A549 (cell line): Measurements from ENCODE around the gene ABCC4. TPM values are rescaled to one million over a fixed set of nuclear protein-coding genes. Genes with fewer than 3 reads are reported as not detected.

Experiments
- ATAC-seq, 2 experiments: fragments of 200-7000 bp in 1 of 2; fragments of >200 bp in 1 of 2; cut with Nextera tagmentation in 1 of 2; cut with Tn5 transposase in 1 of 2; 3 replicates each; pipeline versions ENCODE4 v1.8.0 to v1.9.1; 2018 to 2020; ENCODE audit warnings: mild to moderate bottlenecking in 1 of 2, moderate library complexity in 1 of 2
- CTCF ChIA-PET: fragments of 300-600 bp; sonication (Branson Sonifier 250); formaldehyde crosslinking; extraction: SDS; loops from one replicate; lab custom pipeline; 2021; ENCODE audit warnings: antibody characterized with exemption, inconsistent platforms; lab: Yijun Ruan, JAX
- POLR2A ChIA-PET: fragments of 350-600 bp; formaldehyde crosslinking; extraction: SDS; loops from one replicate; lab custom pipeline; 2021; ENCODE audit warnings: antibody characterized with exemption, inconsistent platforms; lab: Yijun Ruan, JAX
- DNase-seq, 2 experiments: peaks; one replicate each; pipeline versions ENCODE4 v3.0.0 to v3.0.0-alpha.2; 2011 to 2016; ENCODE audit warnings: low read depth in 1 of 2, low spot score in 1 of 2
- FAIRE-seq: peaks from 2 replicates; lab custom pipeline; 2011; peaks lifted over from hg19 to GRCh38; lab: Jason Lieb, UNC
- H3K27ac ChIP-seq, 2 experiments: fragments of >200 bp; sonication (Bioruptor Twin); formaldehyde crosslinking; 3 replicates each; pipeline ENCODE4 v1.5.1; 2016 to 2017
- H3K4me1 ChIP-seq: fragments of >200 bp; sonication (Bioruptor Twin); formaldehyde crosslinking; 3 replicates; pipeline ENCODE4 v1.6.1; 2016
- H3K4me2 ChIP-seq: fragments of >200 bp; sonication (Bioruptor Twin); formaldehyde crosslinking; 3 replicates; pipeline ENCODE4 v1.6.1; 2016
- H3K4me3 ChIP-seq: fragments of >200 bp; sonication (Bioruptor Twin); formaldehyde crosslinking; 3 replicates; pipeline ENCODE4 v1.5.1; 2016
- H3K9me3 ChIP-seq: fragments of >200 bp; sonication (Bioruptor Twin); formaldehyde crosslinking; 3 replicates; pipeline ENCODE4 v1.6.1; 2016
- CBX2 ChIP-seq: fragments of 200-600 bp; sonication (generic); IDR thresholded peaks from 2 replicates; pipeline ENCODE4 v1.6.1; 2016; ENCODE audit warnings: low read depth, mild to moderate bottlenecking, borderline replicate concordance
- CBX8 ChIP-seq: fragments of 200-600 bp; sonication (generic); IDR thresholded peaks from 2 replicates; pipeline ENCODE4 v1.6.1; 2016
- CEBPB ChIP-seq, 2 experiments: fragments of >200 bp in 1 of 2; sonication (Bioruptor Twin) in 1 of 2; formaldehyde crosslinking in 1 of 2; IDR thresholded peaks; 2 replicates each; pipeline ENCODE4 v1.6.1; 2012 to 2016
- CHD4 ChIP-seq: fragments of 200-600 bp; sonication (generic); IDR thresholded peaks from 2 replicates; pipeline ENCODE4 v1.6.1; 2016; ENCODE audit warnings: antibody characterized with exemption, mild to moderate bottlenecking, borderline replicate concordance
- EP300 ChIP-seq, 2 experiments: fragments of >200 bp; sonication (Bioruptor Twin); formaldehyde crosslinking; IDR thresholded peaks; 2 replicates in 1 of 2; 3 replicates in 1 of 2; pipeline ENCODE4 v1.6.1; 2016 to 2017
- FOXS1 ChIP-seq: fragments of 250-450 bp; sonication (Bioruptor Pico); IDR thresholded peaks from 2 replicates; pipeline ENCODE4 v1.5.0; 2020; ENCODE audit warnings: mild to moderate bottlenecking, moderate library complexity
- HDAC2 ChIP-seq: fragments of 200-600 bp; sonication (generic); IDR thresholded peaks from 2 replicates; pipeline ENCODE4 v1.6.1; 2016
- HOXB13 ChIP-seq: fragments of 250-450 bp; sonication (Bioruptor Pico); IDR thresholded peaks from 2 replicates; pipeline ENCODE4 v1.5.0; 2020; ENCODE audit warnings: low read depth, mild to moderate bottlenecking, moderate library complexity
- HOXB5 ChIP-seq: fragments of 250-450 bp; sonication (Bioruptor Pico); IDR thresholded peaks from 2 replicates; pipeline ENCODE4 v1.5.0; 2020; ENCODE audit warnings: mild to moderate bottlenecking, moderate library complexity
- KDM1A ChIP-seq: fragments of 200-600 bp; sonication (generic); IDR thresholded peaks from 2 replicates; pipeline ENCODE4 v1.6.1; 2016; ENCODE audit warnings: low read depth, mild to moderate bottlenecking
- MAFK ChIP-seq: fragments of 450-650 bp; IDR thresholded peaks from 2 replicates; pipeline ENCODE4 v1.6.1; 2014; ENCODE audit not compliant: partially characterized antibody
- MAZ ChIP-seq: fragments of 150-350 bp; IDR thresholded peaks from 2 replicates; pipeline ENCODE4 v1.6.1; 2014; ENCODE audit warnings: antibody characterized with exemption, low read depth, low read length, borderline replicate concordance
- MYC ChIP-seq: IDR thresholded peaks from 2 replicates; pipeline ENCODE4 v1.6.1; 2012; ENCODE audit warnings: mild to moderate bottlenecking, inconsistent platforms, low read length, improper control_type of control experiment, borderline replicate concordance
- PBX3 ChIP-seq: IDR thresholded peaks from 2 replicates; pipeline ENCODE4 v1.6.1; 2012
- PHF8 ChIP-seq: fragments of 200-600 bp; sonication (generic); IDR thresholded peaks from 2 replicates; pipeline ENCODE4 v1.6.1; 2016; ENCODE audit warnings: low read depth, mild to moderate bottlenecking, antibody characterized with exemption, moderate library complexity, borderline replicate concordance
- SREBF2 ChIP-seq: fragments of 450-650 bp; IDR thresholded peaks from 2 replicates; pipeline ENCODE4 v1.6.1; 2014; ENCODE audit warnings: mild to moderate bottlenecking, moderate library complexity
- TFCP2L1 ChIP-seq: fragments of 250-450 bp; sonication (Bioruptor Pico); IDR thresholded peaks from 2 replicates; pipeline ENCODE4 v1.5.0; 2021; ENCODE audit warnings: mild to moderate bottlenecking
- TP53 ChIP-seq: fragments of 250-450 bp; sonication (Bioruptor Pico); IDR thresholded peaks from 2 replicates; pipeline ENCODE4 v1.5.0; 2021; ENCODE audit warnings: mild to moderate bottlenecking, moderate library complexity
- ZFP36 ChIP-seq: fragments of 450-650 bp; IDR thresholded peaks from 2 replicates; pipeline ENCODE4 v1.6.1; 2014; ENCODE audit warnings: borderline replicate concordance; ENCODE audit not compliant: partially characterized antibody
- ZNF302 ChIP-seq: fragments of 250-450 bp; sonication (Bioruptor Pico); IDR thresholded peaks from 2 replicates; pipeline ENCODE4 v1.9.0; 2021; ENCODE audit warnings: inconsistent platforms, mild to moderate bottlenecking, moderate library complexity
- ZSCAN20 ChIP-seq: fragments of 250-450 bp; sonication (Bioruptor Pico); IDR thresholded peaks from 2 replicates; pipeline ENCODE4 v1.8.0; 2022; ENCODE audit warnings: mild to moderate bottlenecking, moderate library complexity
- WGBS: methylation state at CpG from one replicate; pipeline ENCODE4 v1.1.6; 2017; ENCODE audit errors: missing lambda C conversion rate; 5-methylcytosine and 5-hydroxymethylcytosine counted together
- polyA plus RNA-seq, 4 experiments: library from polyadenylated mRNA; depleted of rRNA in 3 of 4; stranded (reverse); fragments of >200 nt; fragmentation: RNase III in 1 of 4; extraction: RNeasy Plus Mini Kit Qiagen cat#74134 plus additional on column Dnase treatment in 1 of 4; gene quantifications; 2 replicates in 3 of 4; 3 replicates in 1 of 4; pipeline ENCODE4 v1.2.3, GENCODE V29; 2011 to 2017
- TF ChIP-seq, protein P1 (sequence below): fragments of 200-600 bp; sonication (generic); IDR thresholded peaks from 2 replicates; pipeline ENCODE4 v1.6.1; 2016; ENCODE audit warnings: antibody characterized with exemption, mild to moderate bottlenecking, moderate library complexity
- TF ChIP-seq, protein P2 (sequence below): fragments of >200 bp; sonication (Bioruptor Twin); formaldehyde crosslinking; IDR thresholded peaks from 2 replicates; pipeline ENCODE4 v1.6.1; 2016
- TF ChIP-seq, protein P3 (sequence below): fragments of 250-450 bp; sonication (Bioruptor Pico); IDR thresholded peaks from 2 replicates; pipeline ENCODE4 v1.5.0; 2021; ENCODE audit warnings: mild to moderate bottlenecking, moderate library complexity, borderline replicate concordance

Gene ABCC4
- polyA plus RNA-seq, 2 of the 4 experiments (the other 2 are of a cell fraction), result 23.5 to 56.2 TPM

- peak in 1 of 2 experiments; percentile 44 for DNase-seq
- H3K4me2 ChIP-seq, result 0 out of 3 replicates have a peak overlapping the region, but pooled peaks have one; percentile 22
- CTCF ChIA-PET, result interaction anchor here (1.3 kb wide), 1 partner anchor 11 kb away, joined by 3 read pairs; no protein-coding TSS in a partner anchor
- no peak for TF ChIP-seq HOXB5 (CRISPR knock-in tag)
- TF ChIP-seq PBX3, result no peak
- TF ChIP-seq, protein P1, sequence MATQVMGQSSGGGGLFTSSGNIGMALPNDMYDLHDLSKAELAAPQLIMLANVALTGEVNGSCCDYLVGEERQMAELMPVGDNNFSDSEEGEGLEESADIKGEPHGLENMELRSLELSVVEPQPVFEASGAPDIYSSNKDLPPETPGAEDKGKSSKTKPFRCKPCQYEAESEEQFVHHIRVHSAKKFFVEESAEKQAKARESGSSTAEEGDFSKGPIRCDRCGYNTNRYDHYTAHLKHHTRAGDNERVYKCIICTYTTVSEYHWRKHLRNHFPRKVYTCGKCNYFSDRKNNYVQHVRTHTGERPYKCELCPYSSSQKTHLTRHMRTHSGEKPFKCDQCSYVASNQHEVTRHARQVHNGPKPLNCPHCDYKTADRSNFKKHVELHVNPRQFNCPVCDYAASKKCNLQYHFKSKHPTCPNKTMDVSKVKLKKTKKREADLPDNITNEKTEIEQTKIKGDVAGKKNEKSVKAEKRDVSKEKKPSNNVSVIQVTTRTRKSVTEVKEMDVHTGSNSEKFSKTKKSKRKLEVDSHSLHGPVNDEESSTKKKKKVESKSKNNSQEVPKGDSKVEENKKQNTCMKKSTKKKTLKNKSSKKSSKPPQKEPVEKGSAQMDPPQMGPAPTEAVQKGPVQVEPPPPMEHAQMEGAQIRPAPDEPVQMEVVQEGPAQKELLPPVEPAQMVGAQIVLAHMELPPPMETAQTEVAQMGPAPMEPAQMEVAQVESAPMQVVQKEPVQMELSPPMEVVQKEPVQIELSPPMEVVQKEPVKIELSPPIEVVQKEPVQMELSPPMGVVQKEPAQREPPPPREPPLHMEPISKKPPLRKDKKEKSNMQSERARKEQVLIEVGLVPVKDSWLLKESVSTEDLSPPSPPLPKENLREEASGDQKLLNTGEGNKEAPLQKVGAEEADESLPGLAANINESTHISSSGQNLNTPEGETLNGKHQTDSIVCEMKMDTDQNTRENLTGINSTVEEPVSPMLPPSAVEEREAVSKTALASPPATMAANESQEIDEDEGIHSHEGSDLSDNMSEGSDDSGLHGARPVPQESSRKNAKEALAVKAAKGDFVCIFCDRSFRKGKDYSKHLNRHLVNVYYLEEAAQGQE, result no peak
- no peak for TF ChIP-seq EP300 (IDR thresholded peaks at IDR 0.05)
- TF ChIP-seq, protein P2, sequence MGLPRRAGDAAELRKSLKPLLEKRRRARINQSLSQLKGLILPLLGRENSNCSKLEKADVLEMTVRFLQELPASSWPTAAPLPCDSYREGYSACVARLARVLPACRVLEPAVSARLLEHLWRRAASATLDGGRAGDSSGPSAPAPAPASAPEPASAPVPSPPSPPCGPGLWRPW, result no peak
- TF ChIP-seq ZNF302 (CRISPR knock-in tag), result no peak
- no peak for TF ChIP-seq ZSCAN20 (CRISPR knock-in tag)
- no peak for TF ChIP-seq FOXS1
- TF ChIP-seq SREBF2, result no peak
- no peak for TF ChIP-seq ZFP36
- TF ChIP-seq, all 56 proteins: peak for 0
- peaks cover 30% of the 10 kb centered on the region for H3K4me1 ChIP-seq
- POLR2A ChIA-PET, result interaction anchor here (1.1 kb wide), 1 partner anchor 13 kb away, joined by 4 read pairs; no protein-coding TSS in a partner anchor
- H3K9me3 ChIP-seq, result peaks cover 9% of the 10 kb centered on the region; the same call in 1 of the 3 replicates
- no peak overlapping the region for H3K4me3 ChIP-seq
- ATAC-seq, result peak in 1 of 2 experiments; percentile 29; a peak in 2 of 6 replicates
- 53% methylated on average over 3 of the region's 3 CpGs for WGBS
- no peak for FAIRE-seq
- H3K27ac ChIP-seq, result peak overlapping the region in 1 of 2 experiments; percentile 1; a peak in 1 of 6 replicates
Measured at GRCh38 chr13:95087746-95088305, 213.4 kb downstream of the ABCC4 start.

DNA sequence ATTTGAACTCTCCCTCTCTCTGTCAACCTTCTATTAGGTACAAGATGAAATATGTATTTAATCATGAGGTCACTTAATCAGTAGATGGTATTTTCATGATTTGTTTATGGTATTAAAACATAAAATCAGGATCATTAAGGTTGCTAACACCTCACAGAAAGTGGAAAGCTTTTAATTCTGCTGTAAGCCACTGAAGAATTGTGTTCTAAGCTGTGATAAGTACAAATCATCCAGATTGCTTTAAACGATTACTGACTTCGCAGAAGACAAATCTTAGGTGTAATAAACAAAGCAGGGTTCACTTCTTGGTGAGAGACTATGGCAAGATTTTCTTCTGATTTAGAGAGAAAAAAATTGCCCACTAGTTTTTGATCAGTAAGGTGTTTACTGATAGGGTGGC, 214.5 kb downstream of the ABCC4 start:
- 94% methylated on average over 2 of the region's 2 CpGs for WGBS
- Histone ChIP-seq H3K4me3 (no peak overlapping the region), H3K4me2 (no peak overlapping the region), H3K4me1 (peaks cover 30% of the 10 kb centered on the region), H3K27ac (no peak overlapping the region), H3K9me3 (no peaks in the 10 kb centered on the region)
- ATAC-seq (no peak), DNase-seq (no peak), FAIRE-seq (no peak)
- POLR2A ChIA-PET, result interaction anchor here (1.1 kb wide), 1 partner anchor 14 kb away, joined by 4 read pairs; no protein-coding TSS in a partner anchor
- TF ChIP-seq CBX8, result no peak
- no peak for TF ChIP-seq TP53
- TF ChIP-seq, protein P3, sequence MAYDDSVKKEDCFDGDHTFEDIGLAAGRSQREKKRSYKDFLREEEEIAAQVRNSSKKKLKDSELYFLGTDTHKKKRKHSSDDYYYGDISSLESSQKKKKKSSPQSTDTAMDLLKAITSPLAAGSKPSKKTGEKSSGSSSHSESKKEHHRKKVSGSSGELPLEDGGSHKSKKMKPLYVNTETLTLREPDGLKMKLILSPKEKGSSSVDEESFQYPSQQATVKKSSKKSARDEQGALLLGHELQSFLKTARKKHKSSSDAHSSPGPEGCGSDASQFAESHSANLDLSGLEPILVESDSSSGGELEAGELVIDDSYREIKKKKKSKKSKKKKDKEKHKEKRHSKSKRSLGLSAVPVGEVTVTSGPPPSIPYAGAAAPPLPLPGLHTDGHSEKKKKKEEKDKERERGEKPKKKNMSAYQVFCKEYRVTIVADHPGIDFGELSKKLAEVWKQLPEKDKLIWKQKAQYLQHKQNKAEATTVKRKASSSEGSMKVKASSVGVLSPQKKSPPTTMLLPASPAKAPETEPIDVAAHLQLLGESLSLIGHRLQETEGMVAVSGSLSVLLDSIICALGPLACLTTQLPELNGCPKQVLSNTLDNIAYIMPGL, result no peak
- no peak for TF ChIP-seq KDM1A
- no peak for TF ChIP-seq TFCP2L1 (CRISPR knock-in tag)
- CTCF ChIA-PET, result interaction anchor here (1.3 kb wide), 1 partner anchor 10 kb away, joined by 3 read pairs; no protein-coding TSS in a partner anchor

- Histone ChIP-seq H3K9me3 (no peaks in the 10 kb centered on the region), H3K4me1 (peaks cover 25% of the 10 kb centered on the region), H3K4me2 (no peak overlapping the region), H3K27ac (0 out of 6 replicates have a peak overlapping the region, but pooled peaks of 1 of the 2 experiments have one; percentile 11), H3K4me3 (no peak overlapping the region)
- 51% methylated on average over 3 of the region's 3 CpGs for WGBS
- no peak for ATAC-seq
- DNase-seq, result peak in 1 of 2 experiments; percentile 17
- ChIA-PET CTCF (no interaction called here), POLR2A (no interaction called here)
- no peak for FAIRE-seq
- TF ChIP-seq, protein P3, result no peak
- TF ChIP-seq HDAC2, result no peak
- TF ChIP-seq MYC, result no peak
- no peak for TF ChIP-seq CEBPB (IDR thresholded peaks at IDR 0.05)
- TF ChIP-seq CBX2, result no peak
- TF ChIP-seq MAZ, result no peak
- TF ChIP-seq MAFK, result no peak
- TF ChIP-seq HOXB13 (CRISPR knock-in tag), result no peak
- no peak for TF ChIP-seq PHF8
- TF ChIP-seq CHD4, result no peak
- TF ChIP-seq, protein P2, result no peak
- no peak for TF ChIP-seq SREBF2
Measured at GRCh38 chr13:95083758-95084157, 217.5 kb downstream of the ABCC4 start.
